Skeletal muscle tissue (tissue), 4 donors: ENCODE results near the gene GRID2. TPM values are rescaled to one million over a fixed set of nuclear protein-coding genes. Genes with fewer than 3 reads are reported as not detected.

Source experiments
- H3K27ac ChIP-seq: one replicate; pipeline ENCODE4 v1.7.0; 2013; ENCODE audit warnings: mild to moderate bottlenecking, low read depth, low read length, inconsistent platforms
- H3K27me3 ChIP-seq, 3 donors: one replicate each; pipeline ENCODE4 v1.7.0; 2013; ENCODE audit warnings: low read length in 3 of 3; ENCODE audit not compliant: control insufficient read depth in 3 of 3, insufficient read depth in 3 of 3
- H3K36me3 ChIP-seq, 3 donors: one replicate each; pipeline ENCODE4 v1.7.0; 2013; ENCODE audit warnings: low read length in 3 of 3; ENCODE audit not compliant: control insufficient read depth in 3 of 3, insufficient read depth in 3 of 3
- H3K4me1 ChIP-seq, 3 donors: one replicate each; pipeline ENCODE4 v1.7.0; 2013; ENCODE audit warnings: low read length in 3 of 3, mild to moderate bottlenecking in 3 of 3; ENCODE audit not compliant: control insufficient read depth in 3 of 3, insufficient read depth in 3 of 3
- H3K4me3 ChIP-seq, 3 donors: one replicate each; pipeline ENCODE4 v1.7.0; 2013; ENCODE audit warnings: low read length in 3 of 3
- H3K9ac ChIP-seq, 3 donors: one replicate each; pipeline ENCODE4 v1.7.0; 2013; ENCODE audit warnings: low read length in 3 of 3, mild to moderate bottlenecking in 3 of 3, moderate library complexity in 2 of 3, low read depth in 1 of 3
- H3K9me3 ChIP-seq, 3 donors: one replicate each; pipeline ENCODE4 v1.7.0; 2013; ENCODE audit warnings: low read length in 3 of 3; ENCODE audit not compliant: control insufficient read depth in 3 of 3
- total RNA-seq: library from RNA; depleted of rRNA; stranded (reverse); fragments of >200 nt; gene quantifications from one replicate; pipeline ENCODE4 v1.2.3, GENCODE V29; 2014
- donor health status: Osteomylitis.

GRID2 gene
- total RNA-seq, 1 donor from 2014 or later: 1.6 TPM

DNA sequence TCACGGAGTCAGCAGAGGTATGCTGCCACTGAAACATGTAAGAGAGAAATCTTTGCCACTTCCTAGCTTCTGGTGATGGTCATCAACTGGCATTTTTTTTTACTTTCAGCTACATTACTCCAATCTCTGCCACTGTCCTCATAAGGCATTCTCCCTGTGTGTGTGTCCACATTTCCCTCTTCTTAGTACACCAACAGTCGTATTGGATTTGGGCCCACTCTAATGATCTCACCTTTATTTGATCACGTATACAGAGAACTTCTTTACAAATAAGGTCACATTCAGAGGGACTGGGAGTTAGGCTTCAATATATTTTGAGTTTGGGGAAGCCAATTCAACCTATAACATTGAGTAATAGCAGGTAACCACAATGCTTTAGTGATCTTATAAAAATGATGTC, 649.1 kb downstream of the GRID2 start:
- H3K4me1 ChIP-seq: no peaks in the 10 kb centered on the region
- H3K9me3 ChIP-seq: no peaks in the 10 kb centered on the region
- H3K9ac ChIP-seq: no peak overlapping the region
- no peaks in the 10 kb centered on the region for H3K27me3 ChIP-seq
- no peak overlapping the region for H3K4me3 ChIP-seq
- H3K36me3 ChIP-seq: no peaks in the 10 kb centered on the region
- H3K27ac ChIP-seq: no peak overlapping the region

DNA sequence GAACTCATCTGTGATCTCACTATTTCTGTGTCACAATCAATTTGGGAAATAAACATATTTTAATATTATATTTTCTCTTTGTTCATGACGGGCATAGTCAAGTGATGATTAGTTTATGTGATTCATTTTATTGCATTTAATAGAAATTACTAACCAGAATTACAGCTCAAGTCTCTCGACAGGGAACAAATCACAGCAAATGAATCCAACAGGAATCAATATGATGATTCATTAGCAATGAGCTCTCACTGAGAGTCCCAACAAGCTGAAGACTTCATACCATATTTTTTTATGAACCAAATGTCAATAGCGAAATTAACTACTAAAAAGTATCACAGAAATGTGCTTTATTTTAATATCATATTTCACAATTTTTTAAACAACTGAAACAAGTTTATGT, 649.7 kb downstream of the GRID2 start:
- Histone ChIP-seq H3K36me3 (no peaks in the 10 kb centered on the region), H3K27me3 (no peaks in the 10 kb centered on the region), H3K4me3 (no peak overlapping the region), H3K9ac (no peak overlapping the region), H3K27ac (no peak overlapping the region), H3K4me1 (no peaks in the 10 kb centered on the region), H3K9me3 (no peaks in the 10 kb centered on the region)

DNA sequence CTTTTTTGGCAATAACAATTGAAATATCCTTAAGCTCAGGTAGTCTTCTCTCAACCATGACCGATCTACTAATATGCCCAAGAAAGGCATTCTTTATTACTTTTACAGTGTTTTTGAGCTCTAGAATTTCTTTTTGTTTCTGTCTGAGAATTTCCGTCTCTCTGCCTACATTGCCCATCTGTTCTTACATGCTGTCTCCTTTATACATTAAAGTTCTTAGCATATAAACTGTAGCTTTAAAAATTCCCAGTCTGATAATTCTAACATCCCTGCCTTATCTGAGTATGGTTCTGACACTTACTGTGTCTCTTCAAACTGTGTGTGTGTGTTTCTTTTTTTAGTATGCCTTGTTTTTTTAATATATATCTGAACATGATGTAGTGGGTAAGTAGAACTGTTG, 658.1 kb downstream of the GRID2 start:
- Histone ChIP-seq H3K27me3 (no peaks in the 10 kb centered on the region), H3K9me3 (no peaks in the 10 kb centered on the region), H3K27ac (no peak overlapping the region), H3K9ac (no peak overlapping the region), H3K36me3 (no peaks in the 10 kb centered on the region), H3K4me1 (no peaks in the 10 kb centered on the region), H3K4me3 (no peak overlapping the region)

DNA sequence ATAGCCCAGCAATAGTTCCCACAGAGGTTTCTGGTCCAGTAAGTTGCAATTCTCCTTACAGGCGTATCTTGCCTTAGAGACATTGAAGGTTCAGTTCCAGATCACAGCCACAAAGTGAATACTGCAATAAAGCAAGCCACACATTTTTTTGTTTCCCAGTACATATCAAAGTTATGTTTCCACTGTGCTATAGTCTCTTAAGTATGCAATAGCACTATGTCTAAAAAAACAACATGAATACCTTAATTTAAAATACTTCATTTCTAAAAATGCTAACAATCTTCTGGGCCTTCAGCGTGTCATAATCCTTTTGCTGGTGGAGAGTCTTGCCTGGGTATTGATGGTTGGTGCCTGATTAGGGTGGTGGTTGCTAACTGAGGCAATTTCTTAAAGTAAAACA, 659.1 kb downstream of the GRID2 start:
- Histone ChIP-seq H3K27me3 (no peaks in the 10 kb centered on the region), H3K27ac (no peak overlapping the region), H3K4me1 (no peaks in the 10 kb centered on the region), H3K36me3 (no peaks in the 10 kb centered on the region), H3K9me3 (no peaks in the 10 kb centered on the region), H3K4me3 (no peak overlapping the region), H3K9ac (no peak overlapping the region)

- Histone ChIP-seq H3K4me3 (no peak overlapping the region), H3K9ac (no peak overlapping the region), H3K4me1 (no peaks in the 10 kb centered on the region), H3K36me3 (no peaks in the 10 kb centered on the region), H3K27me3 (no peaks in the 10 kb centered on the region), H3K27ac (no peak overlapping the region), H3K9me3 (no peaks in the 10 kb centered on the region)
These were observed 664.8 kb downstream of the GRID2 start for GRCh38 chr4:92968556-92968955.

- no peaks in the 10 kb centered on the region for H3K27me3 ChIP-seq
- no peak overlapping the region for H3K27ac ChIP-seq
- no peak overlapping the region for H3K4me3 ChIP-seq
- H3K4me1 ChIP-seq: no peaks in the 10 kb centered on the region
- no peaks in the 10 kb centered on the region for H3K36me3 ChIP-seq
- H3K9ac ChIP-seq: no peak overlapping the region
- H3K9me3 ChIP-seq: no peaks in the 10 kb centered on the region
These were observed 665.2 kb downstream of the GRID2 start for GRCh38 chr4:92968996-92969395.

- H3K4me3 ChIP-seq: no peak overlapping the region
- H3K9me3 ChIP-seq: no peaks in the 10 kb centered on the region
- no peak overlapping the region for H3K9ac ChIP-seq
- no peaks in the 10 kb centered on the region for H3K36me3 ChIP-seq
- no peak overlapping the region for H3K27ac ChIP-seq
- no peaks in the 10 kb centered on the region for H3K27me3 ChIP-seq
- no peaks in the 10 kb centered on the region for H3K4me1 ChIP-seq
These were observed 666.0 kb downstream of the GRID2 start for GRCh38 chr4:92969650-92970379.

DNA sequence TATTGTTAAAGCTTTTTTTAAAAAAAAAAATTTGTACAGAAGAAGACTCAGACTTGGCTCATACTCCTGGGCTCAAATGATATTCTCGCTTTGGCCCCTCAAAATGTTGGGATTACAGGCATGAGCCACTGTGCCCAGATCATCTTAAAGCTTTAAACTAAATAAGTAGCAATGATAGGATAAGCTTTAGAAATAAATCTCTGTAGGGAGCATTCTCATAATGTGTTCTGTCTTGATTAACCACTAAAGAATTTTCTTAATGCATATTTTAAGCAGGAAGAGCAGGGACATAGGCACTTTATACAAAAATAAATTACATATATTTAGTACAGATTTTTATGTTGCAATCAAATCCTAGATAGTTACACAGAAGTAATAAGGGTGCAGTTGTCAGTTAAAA, 667.2 kb downstream of the GRID2 start:
- H3K4me3 ChIP-seq: no peak overlapping the region
- no peaks in the 10 kb centered on the region for H3K27me3 ChIP-seq
- H3K9me3 ChIP-seq: no peaks in the 10 kb centered on the region
- H3K27ac ChIP-seq: no peak overlapping the region
- H3K4me1 ChIP-seq: no peaks in the 10 kb centered on the region
- no peaks in the 10 kb centered on the region for H3K36me3 ChIP-seq
- H3K9ac ChIP-seq: no peak overlapping the region

- Histone ChIP-seq H3K27ac (no peak overlapping the region), H3K4me1 (no peaks in the 10 kb centered on the region), H3K36me3 (no peaks in the 10 kb centered on the region), H3K27me3 (no peaks in the 10 kb centered on the region), H3K4me3 (no peak overlapping the region), H3K9ac (no peak overlapping the region), H3K9me3 (no peaks in the 10 kb centered on the region)
These were observed 684.5 kb downstream of the GRID2 start for GRCh38 chr4:92988301-92988700.

DNA sequence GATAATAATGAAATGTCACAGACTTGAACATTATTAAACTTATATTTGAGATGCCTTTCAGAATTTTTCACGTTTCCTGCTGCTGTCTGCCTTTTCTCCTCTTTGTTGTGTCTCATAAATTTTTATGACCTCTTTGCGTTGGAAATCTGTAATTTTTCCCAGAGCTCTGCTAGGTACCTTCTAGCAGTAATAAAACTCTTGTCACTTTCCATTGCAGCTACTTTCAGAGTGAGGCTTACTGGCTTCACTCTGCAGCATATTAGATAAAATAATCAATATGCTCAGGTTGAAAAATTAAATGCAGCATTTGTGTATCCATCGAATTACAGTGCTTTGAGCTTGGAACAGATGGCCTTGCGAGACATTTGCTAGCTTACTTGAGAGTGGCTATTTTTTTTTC, 689.0 kb downstream of the GRID2 start:
- Histone ChIP-seq H3K9ac (no peak overlapping the region), H3K27me3 (no peaks in the 10 kb centered on the region), H3K27ac (no peak overlapping the region), H3K4me1 (no peaks in the 10 kb centered on the region), H3K36me3 (no peaks in the 10 kb centered on the region), H3K9me3 (no peaks in the 10 kb centered on the region), H3K4me3 (no peak overlapping the region)
